HepG2 (cell line): ENCODE data around the gene MAB21L4. TPM values are rescaled to one million over a fixed set of nuclear protein-coding genes. Genes with fewer than 3 reads are reported as not detected.

ENCODE experiments used
- ADNP ChIP-seq: sonication (generic); formaldehyde crosslinking; IDR thresholded peaks from 2 replicates; pipeline ENCODE4 v1.4.0; 2020; ENCODE audit warnings: missing genetic modification reagents
- FOXJ3 ChIP-seq: sonication (generic); formaldehyde crosslinking; IDR thresholded peaks from 2 replicates; pipeline ENCODE4 v1.4.0; 2020; ENCODE audit warnings: missing genetic modification reagents, mild to moderate bottlenecking, borderline replicate concordance
- FOXK2 ChIP-seq: fragments of 450-650 bp; IDR thresholded peaks from 2 replicates; pipeline ENCODE4 v1.6.1; 2016
- GLI4 ChIP-seq: sonication (generic); formaldehyde crosslinking; IDR thresholded peaks from 2 replicates; pipeline ENCODE4 v1.5.1; 2020; ENCODE audit warnings: missing genetic modification reagents, mild to moderate bottlenecking, moderate library complexity, borderline replicate concordance
- NFYB ChIP-seq: sonication (generic); formaldehyde crosslinking; IDR thresholded peaks from 2 replicates; pipeline ENCODE4 v1.4.0; 2020; ENCODE audit warnings: missing genetic modification reagents
- NONO ChIP-seq, 2 experiments: fragments of 450-650 bp in 1 of 2; sonication (generic) in 1 of 2; formaldehyde crosslinking in 1 of 2; IDR thresholded peaks in 1 of 2; conservative IDR thresholded peaks in 1 of 2; 2 replicates each; pipeline versions ENCODE4 v1.6.1 to v1.8.0; 2017 to 2022; ENCODE audit warnings: mild to moderate bottlenecking in 1 of 2, missing genetic modification reagents in 1 of 2, moderate library complexity in 1 of 2
- PHB2 ChIP-seq: fragments of 450-650 bp; IDR thresholded peaks from 2 replicates; pipeline ENCODE4 v1.6.1; 2018; ENCODE audit not compliant: partially characterized antibody
- PHF21A ChIP-seq: sonication (generic); formaldehyde crosslinking; IDR thresholded peaks from 2 replicates; pipeline ENCODE4 v1.5.0; 2020; ENCODE audit warnings: mild to moderate bottlenecking, missing genetic modification reagents
- THAP11 ChIP-seq: IDR thresholded peaks from 2 replicates; pipeline ENCODE4 v1.6.1; 2016; ENCODE audit warnings: missing biosample characterization, missing genetic modification reagents
- ZNF10 ChIP-seq: sonication (generic); formaldehyde crosslinking; IDR thresholded peaks from 2 replicates; pipeline ENCODE4 v1.4.0; 2020; ENCODE audit warnings: mild to moderate bottlenecking, low read depth, missing genetic modification reagents, borderline replicate concordance
- ZNF121 ChIP-seq: sonication (generic); formaldehyde crosslinking; IDR thresholded peaks from 2 replicates; pipeline ENCODE4 v1.5.0; 2020; ENCODE audit warnings: mild to moderate bottlenecking, missing genetic modification reagents
- ZNF329 ChIP-seq: sonication (generic); formaldehyde crosslinking; IDR thresholded peaks from 2 replicates; pipeline ENCODE4 v1.9.0; 2021; ENCODE audit warnings: low read depth, mild to moderate bottlenecking, missing genetic modification reagents
- ZNF530 ChIP-seq: sonication (generic); formaldehyde crosslinking; IDR thresholded peaks from 2 replicates; pipeline ENCODE4 v1.5.0; 2020; ENCODE audit warnings: low read depth, mild to moderate bottlenecking, missing genetic modification reagents
- ZNF619 ChIP-seq: sonication (generic); formaldehyde crosslinking; IDR thresholded peaks from 2 replicates; pipeline ENCODE4 v1.4.0; 2020; ENCODE audit warnings: mild to moderate bottlenecking, missing genetic modification reagents
- polyA plus RNA-seq, 8 experiments: library from polyadenylated mRNA; depleted of rRNA in 3 of 8; stranded (reverse) in 7 of 8; unstranded in 1 of 8; fragments of >200 nt; fragmentation: Illumina TruSeq in 4 of 8; extraction: Trizol in 4 of 8; gene quantifications; 2 replicates each; pipeline versions ENCODE4 v1.2.1 to v1.2.3, GENCODE V29; 2011 to 2016; ENCODE audit warnings: low read depth in 4 of 8, missing spikeins in 1 of 8, mixed read lengths in 1 of 8; ENCODE audit not compliant: insufficient read depth in 1 of 8
- total RNA-seq, 5 experiments: library from RNA; depleted of rRNA; stranded (reverse); fragments of >200 nt; fragmentation: Illumina TruSeq; extraction: Trizol; gene quantifications; 2 replicates each; pipeline ENCODE4 v1.2.3, GENCODE V29; 2016; ENCODE audit warnings: low read depth in 1 of 5
- TF ChIP-seq, protein P1 (sequence below): sonication (generic); formaldehyde crosslinking; IDR thresholded peaks from 2 replicates; pipeline ENCODE4 v1.4.0; 2020; ENCODE audit warnings: missing genetic modification reagents, mild to moderate bottlenecking, borderline replicate concordance
- TF ChIP-seq, protein P2 (sequence below): sonication (generic); formaldehyde crosslinking; conservative IDR thresholded peaks from 2 replicates; pipeline ENCODE4 v1.8.0; 2022; ENCODE audit warnings: low read depth, missing genetic modification reagents
- TF ChIP-seq, protein P3 (sequence below), 2 experiments: sonication (generic) in 1 of 2; formaldehyde crosslinking in 1 of 2; IDR thresholded peaks; 2 replicates each; pipeline versions ENCODE4 v1.4.0 to v1.6.1; 2018 to 2020; ENCODE audit warnings: missing genetic modification reagents in 2 of 2, borderline replicate concordance in 1 of 2, low read depth in 1 of 2, mild to moderate bottlenecking in 1 of 2, missing biosample characterization in 1 of 2
- TF ChIP-seq, protein P4 (sequence below): sonication (generic); formaldehyde crosslinking; IDR thresholded peaks from 2 replicates; pipeline ENCODE4 v1.5.0; 2020; ENCODE audit warnings: mild to moderate bottlenecking, missing genetic modification reagents

The MAB21L4 gene
- total and polyA plus RNA-seq, 2 of the 13 experiments (the other 11 are each of a cell fraction or from before 2014, with no cell fraction given), result 3.0 to 14.0 TPM

DNA sequence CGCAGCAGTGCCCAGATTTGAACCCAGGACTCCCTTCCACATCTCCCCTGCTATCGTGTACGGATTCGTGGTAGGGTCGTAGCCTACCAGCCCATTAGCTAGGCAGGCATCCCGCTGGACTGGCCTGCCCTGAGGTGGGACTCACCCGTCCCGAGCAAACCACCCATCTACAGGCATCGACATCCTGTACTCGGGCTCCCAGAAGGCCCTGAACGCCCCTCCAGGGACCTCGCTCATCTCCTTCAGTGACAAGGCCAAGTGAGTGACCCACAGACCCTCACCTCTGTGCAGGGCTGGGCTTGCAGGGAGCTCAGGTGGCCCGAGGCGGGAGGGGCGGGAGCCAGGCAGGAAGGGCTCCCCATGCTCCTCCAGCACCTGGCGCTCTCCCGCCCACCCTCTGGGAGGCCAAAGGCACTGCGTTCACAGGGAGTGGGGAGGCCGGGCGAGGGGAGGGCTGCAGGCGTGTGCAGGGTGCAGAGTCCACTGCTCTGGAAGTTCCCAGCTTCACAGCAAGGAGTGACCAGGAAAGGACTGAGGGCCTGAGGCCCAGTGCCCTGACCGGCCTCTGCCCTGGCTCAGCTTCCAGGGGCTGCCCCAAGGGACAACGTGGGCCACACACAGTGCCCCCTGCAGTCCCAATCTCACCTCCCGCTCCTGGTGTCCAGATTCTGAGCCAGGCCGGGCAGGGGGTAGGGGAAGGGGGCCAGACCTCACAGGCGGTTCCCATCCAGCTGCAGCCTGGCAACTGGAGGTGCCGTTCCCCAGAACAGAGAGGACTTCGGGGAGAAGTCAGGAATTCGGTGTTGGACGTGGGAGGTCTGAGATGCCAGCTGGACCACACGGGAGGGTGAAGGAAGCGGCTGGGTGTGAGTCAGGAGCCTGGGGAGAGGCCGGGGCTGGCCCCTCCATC lies 21.9 kb downstream of the MAB21L4 start (continued):
- peak; percentile 84 for TF ChIP-seq THAP11
- TF ChIP-seq ADNP (CRISPR knock-in tag), result no peak
- TF ChIP-seq ZNF10, result no peak
- TF ChIP-seq PHB2, result no peak
- TF ChIP-seq FOXJ3 (CRISPR knock-in tag), result no peak
- no peak for TF ChIP-seq FOXK2
- TF ChIP-seq PHF21A (CRISPR knock-in tag), result peak; percentile 98
- TF ChIP-seq, protein P1, sequence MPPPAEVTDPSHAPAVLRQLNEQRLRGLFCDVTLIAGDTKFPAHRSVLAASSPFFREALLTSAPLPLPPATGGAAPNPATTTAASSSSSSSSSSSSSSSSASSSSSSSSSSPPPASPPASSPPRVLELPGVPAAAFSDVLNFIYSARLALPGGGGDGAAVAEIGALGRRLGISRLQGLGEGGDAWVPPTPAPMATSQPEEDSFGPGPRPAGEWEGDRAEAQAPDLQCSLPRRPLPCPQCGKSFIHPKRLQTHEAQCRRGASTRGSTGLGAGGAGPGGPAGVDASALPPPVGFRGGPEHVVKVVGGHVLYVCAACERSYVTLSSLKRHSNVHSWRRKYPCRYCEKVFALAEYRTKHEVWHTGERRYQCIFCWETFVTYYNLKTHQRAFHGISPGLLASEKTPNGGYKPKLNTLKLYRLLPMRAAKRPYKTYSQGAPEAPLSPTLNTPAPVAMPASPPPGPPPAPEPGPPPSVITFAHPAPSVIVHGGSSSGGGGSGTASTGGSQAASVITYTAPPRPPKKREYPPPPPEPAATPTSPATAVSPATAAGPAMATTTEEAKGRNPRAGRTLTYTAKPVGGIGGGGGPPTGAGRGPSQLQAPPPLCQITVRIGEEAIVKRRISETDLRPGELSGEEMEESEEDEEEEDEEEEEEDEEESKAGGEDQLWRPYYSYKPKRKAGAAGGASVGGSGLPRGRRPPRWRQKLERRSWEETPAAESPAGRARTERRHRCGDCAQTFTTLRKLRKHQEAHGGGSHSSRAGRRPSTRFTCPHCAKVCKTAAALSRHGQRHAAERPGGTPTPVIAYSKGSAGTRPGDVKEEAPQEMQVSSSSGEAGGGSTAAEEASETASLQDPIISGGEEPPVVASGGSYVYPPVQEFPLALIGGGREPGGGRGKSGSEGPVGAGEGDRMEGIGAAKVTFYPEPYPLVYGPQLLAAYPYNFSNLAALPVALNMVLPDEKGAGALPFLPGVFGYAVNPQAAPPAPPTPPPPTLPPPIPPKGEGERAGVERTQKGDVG, result peak; percentile 94
- TF ChIP-seq GLI4 (CRISPR knock-in tag), result no peak
- no peak for TF ChIP-seq NONO (IDR thresholded peaks at IDR 0.05)
- TF ChIP-seq NONO (CRISPR knock-in tag; conservative IDR thresholded peaks at IDR 0.05), result peak; percentile 70
- TF ChIP-seq, protein P2, sequence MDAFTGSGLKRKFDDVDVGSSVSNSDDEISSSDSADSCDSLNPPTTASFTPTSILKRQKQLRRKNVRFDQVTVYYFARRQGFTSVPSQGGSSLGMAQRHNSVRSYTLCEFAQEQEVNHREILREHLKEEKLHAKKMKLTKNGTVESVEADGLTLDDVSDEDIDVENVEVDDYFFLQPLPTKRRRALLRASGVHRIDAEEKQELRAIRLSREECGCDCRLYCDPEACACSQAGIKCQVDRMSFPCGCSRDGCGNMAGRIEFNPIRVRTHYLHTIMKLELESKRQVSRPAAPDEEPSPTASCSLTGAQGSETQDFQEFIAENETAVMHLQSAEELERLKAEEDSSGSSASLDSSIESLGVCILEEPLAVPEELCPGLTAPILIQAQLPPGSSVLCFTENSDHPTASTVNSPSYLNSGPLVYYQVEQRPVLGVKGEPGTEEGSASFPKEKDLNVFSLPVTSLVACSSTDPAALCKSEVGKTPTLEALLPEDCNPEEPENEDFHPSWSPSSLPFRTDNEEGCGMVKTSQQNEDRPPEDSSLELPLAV (CRISPR knock-in tag), result no peak
- TF ChIP-seq, protein P3, sequence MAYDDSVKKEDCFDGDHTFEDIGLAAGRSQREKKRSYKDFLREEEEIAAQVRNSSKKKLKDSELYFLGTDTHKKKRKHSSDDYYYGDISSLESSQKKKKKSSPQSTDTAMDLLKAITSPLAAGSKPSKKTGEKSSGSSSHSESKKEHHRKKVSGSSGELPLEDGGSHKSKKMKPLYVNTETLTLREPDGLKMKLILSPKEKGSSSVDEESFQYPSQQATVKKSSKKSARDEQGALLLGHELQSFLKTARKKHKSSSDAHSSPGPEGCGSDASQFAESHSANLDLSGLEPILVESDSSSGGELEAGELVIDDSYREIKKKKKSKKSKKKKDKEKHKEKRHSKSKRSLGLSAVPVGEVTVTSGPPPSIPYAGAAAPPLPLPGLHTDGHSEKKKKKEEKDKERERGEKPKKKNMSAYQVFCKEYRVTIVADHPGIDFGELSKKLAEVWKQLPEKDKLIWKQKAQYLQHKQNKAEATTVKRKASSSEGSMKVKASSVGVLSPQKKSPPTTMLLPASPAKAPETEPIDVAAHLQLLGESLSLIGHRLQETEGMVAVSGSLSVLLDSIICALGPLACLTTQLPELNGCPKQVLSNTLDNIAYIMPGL (CRISPR knock-in tag; IDR thresholded peaks at IDR 0.05; ENCODE audit: borderline replicate concordance in 1 of 2, low read depth in 1 of 2), result peak; percentile 71 to 83; a peak in 3 of 4 replicates
- peak; percentile 91 for TF ChIP-seq ZNF619 (CRISPR knock-in tag)
- TF ChIP-seq ZNF121 (CRISPR knock-in tag), result peak; percentile 59; the same call in 1 of the 2 replicates
- no peak for TF ChIP-seq ZNF329 (CRISPR knock-in tag)
- no peak for TF ChIP-seq NFYB (CRISPR knock-in tag)
- TF ChIP-seq, protein P4, sequence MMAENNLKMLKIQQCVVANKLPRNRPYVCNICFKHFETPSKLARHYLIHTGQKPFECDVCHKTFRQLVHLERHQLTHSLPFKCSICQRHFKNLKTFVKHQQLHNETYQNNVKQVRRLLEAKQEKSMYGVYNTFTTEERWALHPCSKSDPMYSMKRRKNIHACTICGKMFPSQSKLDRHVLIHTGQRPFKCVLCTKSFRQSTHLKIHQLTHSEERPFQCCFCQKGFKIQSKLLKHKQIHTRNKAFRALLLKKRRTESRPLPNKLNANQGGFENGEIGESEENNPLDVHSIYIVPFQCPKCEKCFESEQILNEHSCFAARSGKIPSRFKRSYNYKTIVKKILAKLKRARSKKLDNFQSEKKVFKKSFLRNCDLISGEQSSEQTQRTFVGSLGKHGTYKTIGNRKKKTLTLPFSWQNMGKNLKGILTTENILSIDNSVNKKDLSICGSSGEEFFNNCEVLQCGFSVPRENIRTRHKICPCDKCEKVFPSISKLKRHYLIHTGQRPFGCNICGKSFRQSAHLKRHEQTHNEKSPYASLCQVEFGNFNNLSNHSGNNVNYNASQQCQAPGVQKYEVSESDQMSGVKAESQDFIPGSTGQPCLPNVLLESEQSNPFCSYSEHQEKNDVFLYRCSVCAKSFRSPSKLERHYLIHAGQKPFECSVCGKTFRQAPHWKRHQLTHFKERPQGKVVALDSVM (CRISPR knock-in tag), result peak; percentile 98
- TF ChIP-seq ZNF530 (CRISPR knock-in tag), result no peak
